HG03565 (cell line): ENCODE measurements around the gene ADGRG2.
"Not testable (repeated sequence)": the region's sequence is repeated elsewhere in the genome, so short reads cannot be mapped to it uniquely, and the experiment has no call there.

Experiments used
- ATAC-seq: cut with Tn5 transposase; IDR thresholded peaks from one replicate; pipeline ENCODE4 v1.9.1; 2021; ENCODE audit warnings: mild to moderate bottlenecking, moderate library complexity; ENCODE audit not compliant: unreplicated experiment

ADGRG2 gene

GRCh38 chrX:19085666-19086065 is 36.6 kb downstream of the ADGRG2 start:
- no peak for ATAC-seq

GRCh38 chrX:19075754-19076153 is 46.5 kb downstream of the ADGRG2 start:
- no peak for ATAC-seq

- no peak for ATAC-seq
These were observed 49.9 kb downstream of the ADGRG2 start for GRCh38 chrX:19072372-19072771.

- no peak for ATAC-seq
These were observed 51.7 kb downstream of the ADGRG2 start for GRCh38 chrX:19070555-19070994.

GRCh38 chrX:19066987-19067386 is 55.3 kb downstream of the ADGRG2 start:
- ATAC-seq = not testable (repeated sequence)

GRCh38 chrX:19065535-19065934 is 56.7 kb downstream of the ADGRG2 start:
- no peak for ATAC-seq

GRCh38 chrX:19064175-19064574 is 58.1 kb downstream of the ADGRG2 start:
- ATAC-seq = no peak

GRCh38 chrX:19063030-19063429 is 59.2 kb downstream of the ADGRG2 start:
- no peak for ATAC-seq

GRCh38 chrX:19059067-19059466 is 63.2 kb downstream of the ADGRG2 start:
- ATAC-seq = no peak

GRCh38 chrX:19057856-19058255 is 64.4 kb downstream of the ADGRG2 start:
- no peak for ATAC-seq

- no peak for ATAC-seq
These were observed 73.2 kb downstream of the ADGRG2 start for GRCh38 chrX:19049110-19049509.

- ATAC-seq = no peak
These were observed 75.7 kb downstream of the ADGRG2 start for GRCh38 chrX:19046343-19047215.

- ATAC-seq = no peak
These were observed 81.9 kb downstream of the ADGRG2 start for GRCh38 chrX:19040373-19040772.

- no peak for ATAC-seq
These were observed 88.2 kb downstream of the ADGRG2 start for GRCh38 chrX:19034025-19034424.

- ATAC-seq = no peak
These were observed 91.5 kb downstream of the ADGRG2 start for GRCh38 chrX:19030805-19031204.

- no peak for ATAC-seq
These were observed 93.7 kb downstream of the ADGRG2 start for GRCh38 chrX:19028560-19028959.

GRCh38 chrX:19024366-19024765 is 97.9 kb downstream of the ADGRG2 start:
- no peak for ATAC-seq

- no peak for ATAC-seq
These were observed 102.3 kb downstream of the ADGRG2 start for GRCh38 chrX:19019996-19020395.

GRCh38 chrX:19017271-19017670 is 105.0 kb downstream of the ADGRG2 start:
- no peak for ATAC-seq

GRCh38 chrX:19016614-19017013 is 105.7 kb downstream of the ADGRG2 start:
- not testable (repeated sequence) for ATAC-seq

- ATAC-seq = no peak
These were observed 114.4 kb downstream of the ADGRG2 start for GRCh38 chrX:19007868-19008267.

GRCh38 chrX:19007011-19007410 is 115.3 kb downstream of the ADGRG2 start:
- no peak for ATAC-seq

GRCh38 chrX:19005909-19006308 is 116.4 kb downstream of the ADGRG2 start:
- no peak for ATAC-seq
